Ishikawa (cell line): Measurements from ENCODE around the gene SYNE1.

Experiments
- CREB1 ChIP-seq: IDR thresholded peaks from 2 replicates; pipeline ENCODE4 v1.6.1; 2012; ENCODE audit warnings: low read depth
- EP300 ChIP-seq: IDR thresholded peaks from 2 replicates; pipeline ENCODE4 v1.6.1; 2012; ENCODE audit warnings: borderline replicate concordance
- FOXM1 ChIP-seq: IDR thresholded peaks from 2 replicates; pipeline ENCODE4 v1.6.1; 2012; ENCODE audit warnings: low read depth, borderline replicate concordance
- NFIC ChIP-seq: IDR thresholded peaks from 2 replicates; pipeline ENCODE4 v1.6.1; 2012
- RAD21 ChIP-seq: IDR thresholded peaks from 2 replicates; pipeline ENCODE4 v1.6.1; 2012; ENCODE audit warnings: low read depth
- TAF1 ChIP-seq: IDR thresholded peaks from 2 replicates; pipeline ENCODE4 v1.6.1; 2012; ENCODE audit warnings: low read depth, mild to moderate bottlenecking
- YY1 ChIP-seq: IDR thresholded peaks from 2 replicates; pipeline ENCODE4 v1.6.1; 2012; ENCODE audit warnings: low read depth

GRCh38 chr6:152236370-152237097, 400.6 kb downstream of the SYNE1 start:
- no peak for TF ChIP-seq FOXM1
- TF ChIP-seq RAD21, result no peak
- TF ChIP-seq NFIC, result no peak
- no peak for TF ChIP-seq EP300
- TF ChIP-seq CREB1, result no peak
- TF ChIP-seq TAF1, result no peak
- TF ChIP-seq YY1, result no peak
